Right atrium auricular region (tissue), 2 donors: ENCODE data around the gene ZNF160. TPM values are rescaled to one million over a fixed set of nuclear protein-coding genes. Genes with fewer than 3 reads are reported as not detected.
"Not testable (repeated sequence)": the region's sequence is repeated elsewhere in the genome, so short reads cannot be mapped to it uniquely, and the experiment has no call there.

Experiments
- DNase-seq: peaks from one replicate; pipeline ENCODE4 v3.0.0-alpha.2; 2019; ENCODE audit warnings: low spot score
- H3K27ac ChIP-seq, 2 donors: fragments of 200-600 bp; sonication (generic); 1 replicate in 1 of 2; 2 replicates in 1 of 2; pipeline ENCODE4 v1.5.1; 2016 to 2019
- H3K27me3 ChIP-seq, 2 donors: fragments of 200-600 bp; sonication (generic); one replicate each; pipeline versions ENCODE4 v1.5.1 to v1.6.0; 2017 to 2019
- H3K36me3 ChIP-seq: fragments of 200-600 bp; sonication (generic); one replicate; pipeline ENCODE4 v1.5.1; 2016
- H3K4me1 ChIP-seq, 2 donors: fragments of 200-600 bp; sonication (generic); one replicate each; pipeline versions ENCODE4 v1.5.1 to v1.6.0; 2017 to 2019
- H3K4me3 ChIP-seq, 2 donors: fragments of 200-600 bp; sonication (generic); 1 replicate in 1 of 2; 2 replicates in 1 of 2; pipeline ENCODE4 v1.5.1; 2017 to 2019; ENCODE audit warnings: mild to moderate bottlenecking in 1 of 2, moderate library complexity in 1 of 2
- H3K9me3 ChIP-seq, 2 donors: fragments of 200-600 bp; sonication (generic); one replicate each; pipeline ENCODE4 v1.5.1; 2019
- total RNA-seq, 2 donors: library from RNA; depleted of rRNA; stranded (reverse); fragments of >200 nt; gene quantifications; one replicate each; pipeline ENCODE4 v1.1.0, GENCODE V29; 2016
- TF ChIP-seq, protein P1 (sequence below), 2 donors: fragments of 200-600 bp; sonication (generic); IDR thresholded peaks; one replicate each; pipeline ENCODE4 v1.5.1; 2019; ENCODE audit warnings: antibody characterized with exemption in 2 of 2

ZNF160 gene
- total RNA-seq, 2 donors from 2014 or later: 16.6 to 19.2 TPM

DNA sequence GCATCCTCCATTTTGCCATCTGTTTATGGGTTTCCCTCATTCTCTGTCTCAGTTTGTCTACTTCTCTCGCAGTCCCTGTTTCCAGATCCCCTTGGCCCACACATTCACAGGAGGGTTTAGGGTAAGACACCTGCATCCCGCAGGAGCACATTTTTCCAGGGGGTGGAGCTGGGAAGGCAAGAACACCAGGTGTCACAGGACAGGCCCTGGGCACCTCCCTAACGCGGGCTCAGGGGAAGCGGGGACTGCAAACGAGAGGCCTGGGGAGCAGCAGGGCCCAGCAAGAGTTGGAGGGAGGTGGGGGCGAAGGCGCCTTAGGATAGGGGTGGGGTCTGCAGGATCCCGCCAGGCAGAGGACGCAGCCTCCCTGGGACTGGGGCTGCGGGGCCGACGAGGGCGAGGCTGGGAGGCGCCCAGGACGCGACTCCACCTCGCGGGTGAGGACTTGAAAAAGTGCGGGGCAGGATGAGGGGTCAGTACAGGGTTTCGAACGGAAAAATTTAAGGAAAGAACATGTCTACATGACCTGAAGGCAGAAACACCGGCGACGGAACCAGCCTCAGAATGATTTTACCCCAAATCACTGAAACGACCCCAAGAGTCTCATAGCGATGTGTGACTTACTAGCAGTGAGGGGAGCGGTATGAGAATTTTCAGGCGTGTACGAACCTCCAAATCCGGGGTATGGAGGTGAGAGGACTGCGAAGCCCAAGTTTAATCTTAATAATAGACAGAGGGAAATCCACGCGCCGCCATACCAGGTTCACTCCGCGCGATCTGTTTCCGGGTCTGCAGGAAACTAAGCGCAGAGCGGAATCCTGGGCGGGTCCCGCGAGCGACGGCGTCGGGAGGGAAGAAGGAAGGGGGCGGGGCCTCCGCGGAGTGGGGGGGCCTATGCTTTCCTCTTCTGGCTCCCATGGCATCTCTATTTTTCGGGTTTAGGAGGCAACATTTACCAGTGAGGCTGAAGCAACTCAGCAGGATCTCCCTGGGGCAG is 65.8 kb downstream of the ZNF160 start:
- no peaks in the 10 kb centered on the region for H3K4me1 ChIP-seq
- TF ChIP-seq, protein P1, sequence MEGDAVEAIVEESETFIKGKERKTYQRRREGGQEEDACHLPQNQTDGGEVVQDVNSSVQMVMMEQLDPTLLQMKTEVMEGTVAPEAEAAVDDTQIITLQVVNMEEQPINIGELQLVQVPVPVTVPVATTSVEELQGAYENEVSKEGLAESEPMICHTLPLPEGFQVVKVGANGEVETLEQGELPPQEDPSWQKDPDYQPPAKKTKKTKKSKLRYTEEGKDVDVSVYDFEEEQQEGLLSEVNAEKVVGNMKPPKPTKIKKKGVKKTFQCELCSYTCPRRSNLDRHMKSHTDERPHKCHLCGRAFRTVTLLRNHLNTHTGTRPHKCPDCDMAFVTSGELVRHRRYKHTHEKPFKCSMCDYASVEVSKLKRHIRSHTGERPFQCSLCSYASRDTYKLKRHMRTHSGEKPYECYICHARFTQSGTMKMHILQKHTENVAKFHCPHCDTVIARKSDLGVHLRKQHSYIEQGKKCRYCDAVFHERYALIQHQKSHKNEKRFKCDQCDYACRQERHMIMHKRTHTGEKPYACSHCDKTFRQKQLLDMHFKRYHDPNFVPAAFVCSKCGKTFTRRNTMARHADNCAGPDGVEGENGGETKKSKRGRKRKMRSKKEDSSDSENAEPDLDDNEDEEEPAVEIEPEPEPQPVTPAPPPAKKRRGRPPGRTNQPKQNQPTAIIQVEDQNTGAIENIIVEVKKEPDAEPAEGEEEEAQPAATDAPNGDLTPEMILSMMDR (IDR thresholded peaks at IDR 0.05): no peak
- no peaks in the 10 kb centered on the region for H3K27me3 ChIP-seq
- peak overlapping the region; percentile 1 to 32 for H3K4me3 ChIP-seq
- no peaks in the 10 kb centered on the region for H3K36me3 ChIP-seq
- no peak for DNase-seq
- H3K27ac ChIP-seq: no peak overlapping the region
- H3K9me3 ChIP-seq: peaks cover 5 to 26% of the 10 kb centered on the region in 2 donors

DNA sequence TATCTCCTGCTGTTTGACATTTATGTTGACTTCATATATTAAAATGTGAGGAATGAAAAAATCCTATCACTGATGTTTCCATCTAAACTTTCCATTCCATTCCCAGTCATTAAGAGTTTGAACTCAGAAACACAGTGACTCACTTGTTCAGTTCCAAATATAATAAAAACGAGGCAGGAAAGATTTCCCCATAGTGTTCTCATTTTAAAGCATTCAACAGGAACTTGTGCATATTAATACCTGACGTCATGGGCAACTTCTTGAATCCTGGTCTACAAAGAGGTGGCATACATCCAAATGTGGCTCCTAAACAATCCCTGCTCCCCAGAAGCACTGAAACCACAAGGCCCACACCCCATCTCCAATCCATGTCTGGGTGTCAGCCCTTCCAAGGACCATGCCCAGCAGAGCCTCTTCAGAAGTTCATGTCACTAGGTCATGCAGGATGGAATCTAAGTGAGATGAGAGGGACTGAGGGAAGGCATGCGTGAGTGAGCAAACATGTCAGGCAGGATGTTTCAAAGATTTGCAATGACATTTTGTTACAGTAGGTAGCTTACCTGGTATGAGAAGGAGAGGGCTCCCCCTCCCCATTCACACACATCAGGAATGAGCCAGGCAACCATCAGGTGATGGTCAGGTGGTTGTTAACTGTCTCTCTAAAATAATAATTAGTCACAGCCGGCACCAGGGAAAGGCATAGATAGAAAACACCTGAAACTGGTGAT is 68.1 kb downstream of the ZNF160 start:
- TF ChIP-seq, protein P1 (IDR thresholded peaks at IDR 0.05): no peak

DNA sequence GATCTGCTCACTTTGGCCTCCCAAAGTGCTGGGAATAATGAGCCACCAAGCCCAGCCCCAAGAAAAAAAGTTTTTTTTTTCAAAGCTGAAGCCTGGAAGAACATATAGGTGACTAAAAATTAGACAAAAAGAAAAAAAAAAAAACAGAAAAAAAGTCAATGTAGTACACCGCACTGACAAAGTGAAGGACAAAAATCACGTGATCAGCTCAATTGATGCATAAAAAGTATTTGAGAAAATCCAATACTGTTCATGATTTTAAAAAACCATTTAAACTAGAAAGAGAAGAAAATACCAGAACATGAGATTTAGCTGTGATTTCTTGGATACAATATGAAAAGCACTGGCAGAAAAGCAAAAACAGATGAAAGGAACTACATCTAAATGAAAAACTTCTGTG is 69.2 kb downstream of the ZNF160 start:
- DNase-seq: no peak
- H3K36me3 ChIP-seq: no peaks in the 10 kb centered on the region
- H3K4me1 ChIP-seq: no peaks in the 10 kb centered on the region
- peaks cover 5 to 20% of the 10 kb centered on the region in 2 donors for H3K9me3 ChIP-seq
- no peaks in the 10 kb centered on the region for H3K27me3 ChIP-seq
- H3K4me3 ChIP-seq: no peak overlapping the region
- TF ChIP-seq, protein P1 (IDR thresholded peaks at IDR 0.05): no peak
- no peak overlapping the region for H3K27ac ChIP-seq

More for the DNA sequence above, 68.1 kb downstream of the ZNF160 start:
- no peak overlapping the region for H3K27ac ChIP-seq
- H3K36me3 ChIP-seq: no peaks in the 10 kb centered on the region
- no peak overlapping the region for H3K4me3 ChIP-seq
- H3K9me3 ChIP-seq: peaks cover 5 to 26% of the 10 kb centered on the region in 2 donors
- DNase-seq: no peak
- no peaks in the 10 kb centered on the region for H3K4me1 ChIP-seq
- H3K27me3 ChIP-seq: no peaks in the 10 kb centered on the region

DNA sequence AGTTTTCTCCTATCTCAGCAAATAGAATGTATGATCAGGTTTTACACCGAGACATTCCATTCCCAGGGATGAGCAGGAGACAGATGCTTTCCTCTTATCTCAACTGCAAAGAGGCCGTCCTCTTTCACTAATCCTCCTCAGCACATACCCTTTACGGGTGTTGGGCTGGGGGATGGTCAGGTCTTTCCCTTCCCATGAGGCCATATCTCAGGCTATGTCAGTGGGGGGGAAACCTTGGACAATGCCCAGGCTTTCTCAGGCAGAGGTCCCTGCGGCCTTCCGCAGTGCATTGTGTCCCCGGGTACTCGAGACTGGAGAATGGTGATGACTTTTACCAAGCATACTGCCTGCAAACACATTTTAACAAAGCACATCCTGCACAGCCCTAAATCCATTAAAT is 74.9 kb downstream of the ZNF160 start:
- not testable (repeated sequence) for H3K27me3 ChIP-seq, H3K4me1 ChIP-seq, H3K9me3 ChIP-seq, H3K36me3 ChIP-seq, H3K4me3 ChIP-seq, DNase-seq, H3K27ac ChIP-seq

DNA sequence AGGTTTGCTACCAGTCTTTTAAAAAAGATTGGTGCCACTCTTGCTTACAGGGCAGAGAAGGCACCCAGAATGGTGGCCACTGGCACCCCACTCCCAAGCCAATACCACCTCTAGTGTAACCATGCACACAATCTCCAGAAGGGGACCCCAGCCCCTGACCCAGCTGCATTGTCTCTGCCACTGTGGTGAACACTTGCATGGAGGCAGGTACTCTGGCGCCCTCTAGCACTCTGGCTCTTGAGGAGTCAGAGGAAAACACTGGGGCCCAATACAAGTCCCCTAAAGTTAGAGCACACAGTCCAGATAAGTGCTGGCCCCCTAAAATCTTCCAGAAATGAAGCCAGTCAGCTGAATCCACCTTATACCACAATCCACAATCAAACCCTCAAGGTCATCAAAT is 83.5 kb downstream of the ZNF160 start:
- no peaks in the 10 kb centered on the region for H3K27me3 ChIP-seq
- TF ChIP-seq, protein P1 (IDR thresholded peaks at IDR 0.05): no peak

More for the DNA sequence above, 83.5 kb downstream of the ZNF160 start:
- Histone ChIP-seq H3K9me3 (peaks cover 0 to 11% of the 10 kb centered on the region in 2 donors), H3K4me1 (no peaks in the 10 kb centered on the region), H3K36me3 (no peaks in the 10 kb centered on the region), H3K4me3 (no peak overlapping the region), H3K27ac (no peak overlapping the region)
- no peak for DNase-seq

Other genes starting within 250 kb of the ZNF160 start
- gene ZNF468, start 245.8 kb downstream of the ZNF160 start, total RNA-seq: 10 to 100 TPM in 1 of 2 donors, 1 to 10 TPM in 1; 7.1 to 13.8 TPM
- gene ZNF320, start 205.8 kb downstream of the ZNF160 start, total RNA-seq: 1 to 10 TPM; 5.3 to 9.3 TPM
- gene ZNF888, start 180.0 kb downstream of the ZNF160 start, total RNA-seq: 1 to 10 TPM in 1 of 2 donors, under 1 TPM in 1; 0.74 to 1.3 TPM
- 1 to 10 TPM; 3.9 to 5.5 TPM for gene ZNF816, start 140.5 kb downstream of the ZNF160 start, total RNA-seq
- not detected for gene ERVV-1, start 89.5 kb downstream of the ZNF160 start, total RNA-seq
- gene ERVV-2, start 58.7 kb downstream of the ZNF160 start, total RNA-seq: not detected
- gene ZNF415, start 29.5 kb upstream of the ZNF160 start, total RNA-seq: 10 to 100 TPM; 14.1 to 24.7 TPM
- gene ZNF347, start 55.6 kb upstream of the ZNF160 start, total RNA-seq: 1 to 10 TPM; 4.1 to 5.1 TPM
- 1 to 10 TPM; 1.1 to 2.2 TPM for gene ZNF665, start 89.9 kb upstream of the ZNF160 start, total RNA-seq
- gene ZNF677, start 151.5 kb upstream of the ZNF160 start, total RNA-seq: 10 to 100 TPM; 10.7 to 21.3 TPM
- not detected for gene VN1R2, start 154.9 kb upstream of the ZNF160 start, total RNA-seq
- gene VN1R4, start 164.3 kb upstream of the ZNF160 start, total RNA-seq: not detected
- 1 to 10 TPM; 2.4 to 3.3 TPM for gene ZNF845, start 230.3 kb upstream of the ZNF160 start, total RNA-seq